BE2C (cell line): Measurements from ENCODE around the gene NCAPD2.
"Not testable (repeated sequence)": the region's sequence is repeated elsewhere in the genome, so short reads cannot be mapped to it uniquely, and the experiment has no call there.

ENCODE experiments used
- DNase-seq: peaks from one replicate; pipeline ENCODE4 v3.0.0-alpha.2; 2020
- H3K27me3 ChIP-seq: fragments of 250-450 bp; sonication (Bioruptor Pico); 2 replicates; pipeline ENCODE4 v1.5.1; 2020; ENCODE audit warnings: mild to moderate bottlenecking
- H3K36me3 ChIP-seq: fragments of 250-450 bp; sonication (Bioruptor Pico); 2 replicates; pipeline ENCODE4 v1.5.1; 2020; ENCODE audit warnings: mild to moderate bottlenecking
- H3K4me1 ChIP-seq: fragments of 250-450 bp; sonication (Bioruptor Pico); 2 replicates; pipeline ENCODE4 v1.5.1; 2020
- H3K4me3 ChIP-seq: 2 replicates; pipeline ENCODE4 v1.5.1; 2011; ENCODE audit warnings: low read depth, low read length
- H3K9me3 ChIP-seq: fragments of 250-450 bp; sonication (Bioruptor Pico); 2 replicates; pipeline ENCODE4 v1.5.1; 2020
- CTCF ChIP-seq: IDR thresholded peaks from 2 replicates; pipeline ENCODE4 v1.5.1; 2012; ENCODE audit warnings: mild to moderate bottlenecking, low read depth, low read length

Gene NCAPD2

GRCh38 chr12:6494258-6494743 lies 399 bp downstream of the NCAPD2 start:
- peaks cover 2% of the 10 kb centered on the region; the same call in 1 of the 2 replicates for H3K4me1 ChIP-seq
- TF ChIP-seq CTCF: no peak
- H3K27me3 ChIP-seq: no peaks in the 10 kb centered on the region
- peak; percentile 24 for DNase-seq
- H3K4me3 ChIP-seq: peak overlapping the region; percentile 90
- H3K9me3 ChIP-seq: no peaks in the 10 kb centered on the region
- peaks cover 45% of the 10 kb centered on the region for H3K36me3 ChIP-seq

GRCh38 chr12:6494968-6495367 lies 1.1 kb downstream of the NCAPD2 start:
- Histone ChIP-seq H3K27me3 (no peaks in the 10 kb centered on the region), H3K4me1 (peaks cover 2% of the 10 kb centered on the region; the same call in 1 of the 2 replicates), H3K36me3 (peaks cover 52% of the 10 kb centered on the region), H3K4me3 (peak overlapping the region; percentile 90), H3K9me3 (no peaks in the 10 kb centered on the region)
- DNase-seq: no peak
- TF ChIP-seq CTCF: no peak

- DNase-seq, H3K27me3 ChIP-seq, H3K4me1 ChIP-seq, H3K4me3 ChIP-seq, H3K9me3 ChIP-seq: not testable (repeated sequence)
- H3K36me3 ChIP-seq: peaks cover 64% of the 10 kb centered on the region
Observed at GRCh38 chr12:6497291-6497690, 3.4 kb downstream of the NCAPD2 start.

GRCh38 chr12:6500466-6500865 lies 6.6 kb downstream of the NCAPD2 start:
- DNase-seq: no peak
- H3K36me3 ChIP-seq: peaks cover 79% of the 10 kb centered on the region
- H3K27me3 ChIP-seq: no peaks in the 10 kb centered on the region
- TF ChIP-seq CTCF: no peak
- no peak overlapping the region for H3K4me3 ChIP-seq
- H3K4me1 ChIP-seq: no peaks in the 10 kb centered on the region
- H3K9me3 ChIP-seq: no peaks in the 10 kb centered on the region

GRCh38 chr12:6507102-6507998 lies 13.4 kb downstream of the NCAPD2 start:
- peaks cover 66% of the 10 kb centered on the region for H3K36me3 ChIP-seq
- H3K4me3 ChIP-seq: no peak overlapping the region
- H3K27me3 ChIP-seq: no peaks in the 10 kb centered on the region
- no peaks in the 10 kb centered on the region; the same call in 1 of the 2 replicates for H3K4me1 ChIP-seq
- no peak for TF ChIP-seq CTCF
- no peak for DNase-seq
- no peaks in the 10 kb centered on the region for H3K9me3 ChIP-seq

GRCh38 chr12:6508087-6508486 lies 14.2 kb downstream of the NCAPD2 start:
- TF ChIP-seq CTCF: no peak
- Histone ChIP-seq H3K4me3 (no peak overlapping the region), H3K27me3 (no peaks in the 10 kb centered on the region), H3K4me1 (no peaks in the 10 kb centered on the region; the same call in 1 of the 2 replicates), H3K36me3 (peaks cover 69% of the 10 kb centered on the region), H3K9me3 (no peaks in the 10 kb centered on the region)
- no peak for DNase-seq
